ENCODE results near the gene LRRN3. TPM values are rescaled to one million over a fixed set of nuclear protein-coding genes. Genes with fewer than 3 reads are reported as not detected.

Gene LRRN3
- total RNA-seq, 2 experiments from 2014 or later: 32.5 to 34.8 TPM

DNA sequence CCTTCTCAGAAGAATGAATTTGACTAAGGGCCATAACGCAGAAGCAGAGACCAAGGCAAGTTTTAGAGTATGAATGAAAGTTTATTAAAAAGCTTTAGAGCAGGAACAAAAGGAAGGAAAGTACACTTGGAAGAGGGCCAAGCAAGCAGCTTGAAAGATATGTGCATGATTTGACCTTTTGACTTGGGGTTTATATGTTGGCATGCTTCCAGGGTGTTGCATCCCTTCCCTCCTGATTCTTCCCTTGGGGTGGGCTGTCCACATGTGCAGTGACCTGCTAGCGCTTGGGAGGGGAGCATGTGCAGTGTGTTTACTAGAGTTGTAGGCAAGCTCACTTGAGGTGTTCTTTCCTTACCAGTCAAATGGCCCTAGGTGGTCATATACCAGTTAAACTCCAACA is 37.9 kb upstream of the LRRN3 start:
- H3K4me1 Mint-ChIP-seq (ENCODE audit: low read depth): peaks cover 37% of the 10 kb centered on the region
- CTCF ChIA-PET: interaction anchor here (0.8 to 1.5 kb wide), 4 partner anchors 8 to 76 kb away, joined by 3 to 6 read pairs (median 3); no protein-coding TSS in a partner anchor
- ATAC-seq (no peak), DNase-seq (no peak)
- no peaks in the 10 kb centered on the region for H3K9me3 Mint-ChIP-seq
- POLR2A ChIA-PET: no interaction called here
- H3K27ac Mint-ChIP-seq: no peak overlapping the region
- no peaks in the 10 kb centered on the region for H3K27me3 Mint-ChIP-seq
- no peak for TF ChIP-seq CTCF (IDR thresholded peaks at IDR 0.05)
- H3K36me3 Mint-ChIP-seq (ENCODE audit: low read depth): no peaks in the 10 kb centered on the region
- intact Hi-C loops (cut with micrococcal nuclease): no loop called here
- no peak overlapping the region for H3K4me3 Mint-ChIP-seq

- ATAC-seq: no peak
- Mint-ChIP-seq H3K27ac (no peak overlapping the region), H3K36me3 (ENCODE audit: low read depth) (no peaks in the 10 kb centered on the region), H3K9me3 (peaks cover under 1% of the 10 kb centered on the region), H3K4me1 (ENCODE audit: low read depth) (peaks cover 35% of the 10 kb centered on the region), H3K27me3 (no peaks in the 10 kb centered on the region), H3K4me3 (no peak overlapping the region)
- no peak for DNase-seq
- ChIA-PET POLR2A (interaction anchor here (0.8 to 1.0 kb wide), 2 partner anchors 13 to 35 kb away, joined by 3 read pairs; no protein-coding TSS in a partner anchor), CTCF (no interaction called here)
- no peak for TF ChIP-seq CTCF (IDR thresholded peaks at IDR 0.05)
- intact Hi-C loops (cut with micrococcal nuclease): no loop called here
Measured at GRCh38 chr7:111056371-111056770, 34.6 kb upstream of the LRRN3 start.

DNA sequence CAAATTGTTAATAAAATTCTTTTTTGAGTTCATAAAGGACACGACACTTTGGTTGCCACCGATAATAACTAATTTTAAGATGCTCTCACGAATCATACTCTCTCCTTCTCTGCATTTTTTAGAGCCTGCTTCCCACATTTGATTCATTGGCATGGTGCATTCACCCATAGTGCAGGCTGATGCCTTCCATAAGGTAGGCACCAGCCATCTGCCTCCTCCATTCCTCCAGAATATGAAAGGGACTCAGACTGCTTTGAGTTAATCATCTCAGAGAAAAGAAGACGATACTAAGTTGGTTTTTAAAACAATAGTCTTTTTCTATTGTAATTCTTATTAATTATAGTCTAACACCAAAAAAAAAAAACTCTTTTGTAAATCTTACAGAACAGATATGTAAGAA is 33.9 kb upstream of the LRRN3 start:
- CTCF ChIA-PET: interaction anchor here (0.7 kb wide), 1 partner anchor 62 kb away, joined by 3 read pairs; no protein-coding TSS in a partner anchor
- POLR2A ChIA-PET: no interaction called here
- H3K27ac Mint-ChIP-seq: no peak overlapping the region
- intact Hi-C loops (cut with micrococcal nuclease): no loop called here
- ATAC-seq (no peak), DNase-seq (no peak)
- H3K4me3 Mint-ChIP-seq: no peak overlapping the region
- H3K27me3 Mint-ChIP-seq: no peaks in the 10 kb centered on the region
- peaks cover 34% of the 10 kb centered on the region for H3K4me1 Mint-ChIP-seq (ENCODE audit: low read depth)
- H3K9me3 Mint-ChIP-seq: peaks cover 7% of the 10 kb centered on the region
- no peak for TF ChIP-seq CTCF (IDR thresholded peaks at IDR 0.05)
- H3K36me3 Mint-ChIP-seq (ENCODE audit: low read depth): peaks cover 5% of the 10 kb centered on the region

- intact Hi-C loops (cut with micrococcal nuclease): no loop called here
Measured at GRCh38 chr7:111059833-111060232, 31.1 kb upstream of the LRRN3 start.

GRCh38 chr7:111063166-111063565 is 27.8 kb upstream of the LRRN3 start:
- Mint-ChIP-seq H3K36me3 (ENCODE audit: low read depth) (peaks cover 35% of the 10 kb centered on the region), H3K27ac (no peak overlapping the region), H3K4me3 (no peak overlapping the region), H3K27me3 (no peaks in the 10 kb centered on the region), H3K9me3 (peaks cover 30% of the 10 kb centered on the region), H3K4me1 (ENCODE audit: low read depth) (peaks cover 12% of the 10 kb centered on the region)
- no peak for TF ChIP-seq CTCF (IDR thresholded peaks at IDR 0.05)
- intact Hi-C loops (cut with micrococcal nuclease): no loop called here
- DNase-seq: no peak
- CTCF ChIA-PET: no interaction called here
- POLR2A ChIA-PET: no interaction called here
- ATAC-seq: no peak

More at GRCh38 chr7:111059833-111060232, 31.1 kb upstream of the LRRN3 start:
- Mint-ChIP-seq H3K4me3 (no peak overlapping the region), H3K27ac (no peak overlapping the region), H3K27me3 (no peaks in the 10 kb centered on the region), H3K9me3 (peaks cover 23% of the 10 kb centered on the region), H3K36me3 (ENCODE audit: low read depth) (peaks cover 28% of the 10 kb centered on the region), H3K4me1 (ENCODE audit: low read depth) (peaks cover 13% of the 10 kb centered on the region)
- no peak for TF ChIP-seq CTCF (IDR thresholded peaks at IDR 0.05)
- DNase-seq: no peak
- ATAC-seq: no peak
- POLR2A ChIA-PET: no interaction called here
- CTCF ChIA-PET: no interaction called here

All from activated CD8-positive, alpha-beta T cell treated with anti-CD3 and anti-CD28 coated beads for 36 hours (primary cell).